Cardiac muscle cell (in vitro differentiated cells and primary cell): ENCODE data around the gene ZNF773. TPM values are rescaled to one million over a fixed set of nuclear protein-coding genes. Genes with fewer than 3 reads are reported as not detected.
"Not testable (repeated sequence)": the region's sequence is repeated elsewhere in the genome, so short reads cannot be mapped to it uniquely, and the experiment has no call there.

Experiments used
- DNase-seq, 2 donors: peaks; one replicate each; pipeline versions ENCODE4 v3.0.0 to v3.0.0-alpha.2; 2010 to 2017; ENCODE audit warnings: low read depth in 1 of 2, low spot score in 1 of 2
- H3K27ac ChIP-seq: fragments of 200-600 bp; sonication (generic); 2 replicates; pipeline ENCODE4 v1.5.1; 2016
- H3K27me3 ChIP-seq: fragments of 200-600 bp; sonication (generic); 2 replicates; pipeline ENCODE4 v1.6.0; 2016; ENCODE audit warnings: control low read depth
- H3K36me3 ChIP-seq: fragments of 200-600 bp; sonication (generic); 2 replicates; pipeline ENCODE4 v1.5.1; 2016; ENCODE audit warnings: control low read depth
- H3K4me1 ChIP-seq: fragments of 200-600 bp; sonication (generic); 2 replicates; pipeline ENCODE4 v1.8.1; 2017; ENCODE audit warnings: low read depth, mild to moderate bottlenecking, mixed run types
- H3K4me3 ChIP-seq: fragments of 200-600 bp; sonication (generic); 2 replicates; pipeline ENCODE4 v1.5.1; 2016; ENCODE audit warnings: mild to moderate bottlenecking
- H3K9me3 ChIP-seq: fragments of 200-600 bp; sonication (generic); 2 replicates; pipeline ENCODE4 v1.5.1; 2017; ENCODE audit warnings: low read depth, mild to moderate bottlenecking, control low read depth
- polyA plus RNA-seq: library from polyadenylated mRNA; unstranded; fragments of >200 nt; fragmentation: Nextera tagmentation; extraction: Ambion mirVana; gene quantifications from 2 replicates; pipeline ENCODE4 v1.2.1, GENCODE V29; 2016
- total RNA-seq: library from RNA; depleted of rRNA; stranded (reverse); fragments of >200 nt; gene quantifications from 2 replicates; pipeline ENCODE4 v1.2.3, GENCODE V29; 2016
- TF ChIP-seq, protein P1 (sequence below): IDR thresholded peaks from 2 replicates; pipeline ENCODE4 v1.5.1; 2012; ENCODE audit warnings: low read depth, mild to moderate bottlenecking, low read length

ZNF773 gene
- total and polyA plus RNA-seq, 2 experiments from 2014 or later: 13.3 to 34.2 TPM

DNA sequence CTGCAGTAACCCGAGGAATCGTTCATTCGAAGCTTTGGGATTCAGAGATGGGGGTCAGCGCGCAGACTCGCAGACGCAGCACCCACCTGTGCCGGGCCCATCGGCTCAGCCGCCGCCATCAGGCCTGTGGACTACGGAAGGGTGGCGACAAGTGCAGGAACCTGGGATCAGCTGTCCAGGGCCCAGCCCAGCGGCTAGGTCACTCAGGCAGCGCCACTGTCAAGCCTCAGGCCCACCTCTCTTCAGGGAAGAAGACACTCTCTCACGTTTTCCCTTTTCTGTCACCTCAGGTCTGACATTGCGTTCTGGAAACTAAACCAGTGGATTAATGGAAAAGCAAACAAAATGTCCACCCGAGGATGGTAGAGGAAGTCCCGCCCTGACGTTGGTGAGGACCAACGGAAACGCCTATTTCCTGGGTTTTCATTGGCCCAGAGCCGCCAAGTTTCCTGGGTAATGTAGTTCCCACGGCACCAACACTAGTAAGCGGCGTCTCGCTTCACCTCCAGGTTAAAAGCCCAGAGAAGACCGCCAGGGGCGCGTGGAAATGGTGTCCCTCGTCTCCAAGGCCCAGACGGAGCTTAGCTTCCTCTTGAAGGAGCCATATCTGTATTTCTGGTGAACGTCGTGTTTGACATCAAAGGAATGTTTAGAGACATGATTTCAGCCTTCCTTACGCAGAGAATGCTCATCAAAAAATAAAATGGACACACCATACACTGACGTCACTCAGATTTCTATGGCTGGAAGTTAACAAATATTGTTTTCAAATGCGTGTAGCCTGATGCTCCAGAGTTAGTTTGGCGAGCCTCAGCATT lies 22.3 kb upstream of the ZNF773 start, which contains the start of gene ZNF772:
TSS of gene ZNF772 (minus strand) at position 376 of the 818 bp plus-strand sequence. CDS start at position 119, 257 bp downstream.
- peak within 1 kb of the TSS; percentile 64 for H3K4me3 ChIP-seq
- peaks cover 23% of the 10 kb centered on the region for H3K36me3 ChIP-seq
- H3K9me3 ChIP-seq: peaks cover 8% of the 10 kb centered on the region
- TF ChIP-seq, protein P1, sequence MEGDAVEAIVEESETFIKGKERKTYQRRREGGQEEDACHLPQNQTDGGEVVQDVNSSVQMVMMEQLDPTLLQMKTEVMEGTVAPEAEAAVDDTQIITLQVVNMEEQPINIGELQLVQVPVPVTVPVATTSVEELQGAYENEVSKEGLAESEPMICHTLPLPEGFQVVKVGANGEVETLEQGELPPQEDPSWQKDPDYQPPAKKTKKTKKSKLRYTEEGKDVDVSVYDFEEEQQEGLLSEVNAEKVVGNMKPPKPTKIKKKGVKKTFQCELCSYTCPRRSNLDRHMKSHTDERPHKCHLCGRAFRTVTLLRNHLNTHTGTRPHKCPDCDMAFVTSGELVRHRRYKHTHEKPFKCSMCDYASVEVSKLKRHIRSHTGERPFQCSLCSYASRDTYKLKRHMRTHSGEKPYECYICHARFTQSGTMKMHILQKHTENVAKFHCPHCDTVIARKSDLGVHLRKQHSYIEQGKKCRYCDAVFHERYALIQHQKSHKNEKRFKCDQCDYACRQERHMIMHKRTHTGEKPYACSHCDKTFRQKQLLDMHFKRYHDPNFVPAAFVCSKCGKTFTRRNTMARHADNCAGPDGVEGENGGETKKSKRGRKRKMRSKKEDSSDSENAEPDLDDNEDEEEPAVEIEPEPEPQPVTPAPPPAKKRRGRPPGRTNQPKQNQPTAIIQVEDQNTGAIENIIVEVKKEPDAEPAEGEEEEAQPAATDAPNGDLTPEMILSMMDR: peak; percentile 77
- no peaks in the 10 kb centered on the region for H3K4me1 ChIP-seq
- no peaks in the 10 kb centered on the region for H3K27me3 ChIP-seq
- peak; percentile 96 to 97 for DNase-seq
- H3K27ac ChIP-seq: peak within 1 kb of the TSS; percentile 86

DNA sequence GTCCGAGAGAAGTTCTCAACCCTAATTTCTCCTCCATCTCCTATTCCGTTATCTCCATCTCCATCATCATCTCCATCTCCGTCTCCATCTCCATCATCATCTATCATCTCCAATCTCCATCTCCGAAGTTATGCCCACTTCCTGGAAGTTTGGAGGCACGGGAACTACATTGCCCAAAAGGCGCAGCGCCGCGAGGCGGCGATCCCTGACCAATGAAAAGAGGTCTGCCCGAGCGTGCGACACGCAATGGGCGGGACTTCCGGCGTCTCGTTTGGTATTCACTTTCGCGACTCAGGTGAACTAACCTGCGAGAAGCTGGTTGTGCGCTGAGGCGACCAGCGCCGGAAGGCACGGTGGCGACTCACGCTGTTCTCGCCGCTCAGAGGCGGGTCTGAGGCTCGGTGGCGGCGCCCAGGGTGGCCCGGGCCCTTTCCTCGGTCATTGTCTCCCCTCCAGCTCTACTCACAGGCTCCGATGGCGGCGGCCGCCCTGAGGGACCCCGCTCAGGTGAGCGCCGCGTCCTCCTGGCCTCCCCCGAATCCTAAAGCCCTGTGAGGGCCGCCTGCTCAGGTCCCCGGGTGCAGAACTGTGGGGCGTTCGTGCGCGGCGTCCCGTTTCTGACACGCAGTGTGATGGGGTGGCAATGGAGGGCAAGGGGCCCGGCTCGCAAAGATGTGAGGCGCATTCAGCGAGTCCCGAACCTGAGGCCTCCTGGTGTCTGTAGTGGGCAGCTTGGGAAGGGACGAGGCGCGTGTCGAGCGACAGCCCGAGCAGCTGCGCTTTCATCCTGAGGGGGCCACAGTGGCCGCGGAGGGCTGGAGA lies 12.1 kb upstream of the ZNF773 start, which contains the start of gene ZNF419:
TSS of gene ZNF419 (plus strand) at position 274 of the 822 bp plus-strand sequence. CDS start at position 475, 201 bp downstream.
- not testable (repeated sequence) for H3K27me3 ChIP-seq, H3K9me3 ChIP-seq
- H3K27ac ChIP-seq: peak within 1 kb of the TSS; percentile 28

DNA sequence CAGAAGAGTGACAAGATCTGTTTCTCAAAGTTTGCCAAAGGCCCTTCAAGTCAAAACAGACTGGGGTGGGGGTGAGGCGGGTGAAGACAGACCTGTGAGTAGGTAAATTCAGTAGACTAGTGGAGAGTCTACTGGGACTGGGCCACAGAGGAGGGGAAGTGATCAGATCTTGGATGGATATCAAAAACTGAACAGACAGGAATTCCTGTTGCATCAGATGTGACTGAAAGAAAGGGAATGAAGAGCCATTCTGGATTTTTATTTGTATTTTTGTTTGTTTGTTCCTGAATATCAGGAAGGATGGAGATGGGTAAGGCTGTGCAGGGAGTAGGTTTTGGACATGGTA lies 11.5 kb upstream of the ZNF773 start:
- H3K27me3 ChIP-seq, H3K4me1 ChIP-seq, H3K36me3 ChIP-seq, H3K4me3 ChIP-seq, H3K9me3 ChIP-seq, H3K27ac ChIP-seq: not testable (repeated sequence)
- peak in 1 of 2 donors; percentile 48 for DNase-seq

More for the DNA sequence above, 12.1 kb upstream of the ZNF773 start, which contains the start of gene ZNF419:
- H3K4me1 ChIP-seq, H3K36me3 ChIP-seq: not testable (repeated sequence)
- peak; percentile 82 to 92 for DNase-seq
- TF ChIP-seq, protein P1: peak; percentile 22
- H3K4me3 ChIP-seq: peak within 1 kb of the TSS; percentile 64

DNA sequence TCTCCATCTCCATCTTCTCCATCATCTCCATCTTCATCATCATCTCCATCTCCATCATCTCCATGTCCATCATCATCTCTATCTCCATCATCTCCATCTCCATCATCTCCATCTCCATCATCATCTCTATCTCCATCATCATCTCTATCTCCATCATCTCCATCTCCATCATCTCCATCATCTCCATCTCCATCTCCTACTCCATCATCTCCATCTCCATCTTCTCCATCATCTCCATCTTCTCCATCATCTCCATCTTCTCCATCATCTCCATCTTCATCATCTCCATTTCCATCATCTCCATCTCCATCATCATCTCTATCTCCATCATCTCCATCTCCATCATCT lies 432 bp upstream of the ZNF773 start:
- H3K27ac ChIP-seq, H3K4me1 ChIP-seq, H3K36me3 ChIP-seq, H3K9me3 ChIP-seq, DNase-seq, H3K4me3 ChIP-seq, H3K27me3 ChIP-seq: not testable (repeated sequence)

DNA sequence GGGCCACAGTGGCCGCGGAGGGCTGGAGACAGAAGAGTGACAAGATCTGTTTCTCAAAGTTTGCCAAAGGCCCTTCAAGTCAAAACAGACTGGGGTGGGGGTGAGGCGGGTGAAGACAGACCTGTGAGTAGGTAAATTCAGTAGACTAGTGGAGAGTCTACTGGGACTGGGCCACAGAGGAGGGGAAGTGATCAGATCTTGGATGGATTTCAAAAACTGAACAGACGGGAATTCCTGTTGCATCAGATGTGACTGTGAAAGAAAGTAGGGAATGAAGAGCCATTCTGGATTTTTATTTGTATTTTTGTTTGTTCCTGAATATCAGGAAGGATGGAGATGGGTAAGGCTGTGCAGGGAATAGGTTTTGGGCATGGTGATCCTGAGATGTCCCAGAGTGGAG lies 662 bp downstream of the ZNF773 start:
- not testable (repeated sequence) for H3K27ac ChIP-seq, H3K9me3 ChIP-seq, H3K4me1 ChIP-seq, H3K27me3 ChIP-seq, H3K36me3 ChIP-seq
- H3K4me3 ChIP-seq: peak overlapping the region; percentile 54
- peak in 1 of 2 donors; percentile 70 for DNase-seq

DNA sequence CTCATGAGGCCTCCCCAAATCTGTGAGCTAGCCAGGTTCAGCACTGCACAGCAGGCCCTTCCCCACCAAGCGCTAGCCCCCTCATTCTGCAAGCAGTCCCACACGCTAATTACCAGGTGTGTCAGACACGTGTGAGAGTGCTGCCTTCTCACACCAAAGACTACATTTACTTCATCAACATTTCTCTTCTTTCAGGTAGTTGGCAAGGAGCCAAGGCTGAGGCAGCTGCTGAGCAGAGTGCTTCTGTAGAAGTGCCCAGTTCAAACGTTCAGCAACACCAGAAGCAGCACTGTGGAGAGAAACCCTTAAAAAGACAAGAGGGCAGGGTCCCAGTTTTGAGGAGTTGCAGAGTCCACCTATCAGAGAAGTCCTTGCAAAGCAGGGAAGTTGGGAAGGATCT lies 6.4 kb downstream of the ZNF773 start:
- H3K9me3 ChIP-seq: no peaks in the 10 kb centered on the region
- H3K4me3 ChIP-seq: no peak overlapping the region
- TF ChIP-seq, protein P1: no peak
- H3K36me3 ChIP-seq: peaks cover 31% of the 10 kb centered on the region
- no peak overlapping the region for H3K27ac ChIP-seq
- no peaks in the 10 kb centered on the region for H3K4me1 ChIP-seq
- H3K27me3 ChIP-seq: no peaks in the 10 kb centered on the region
- DNase-seq: no peak

DNA sequence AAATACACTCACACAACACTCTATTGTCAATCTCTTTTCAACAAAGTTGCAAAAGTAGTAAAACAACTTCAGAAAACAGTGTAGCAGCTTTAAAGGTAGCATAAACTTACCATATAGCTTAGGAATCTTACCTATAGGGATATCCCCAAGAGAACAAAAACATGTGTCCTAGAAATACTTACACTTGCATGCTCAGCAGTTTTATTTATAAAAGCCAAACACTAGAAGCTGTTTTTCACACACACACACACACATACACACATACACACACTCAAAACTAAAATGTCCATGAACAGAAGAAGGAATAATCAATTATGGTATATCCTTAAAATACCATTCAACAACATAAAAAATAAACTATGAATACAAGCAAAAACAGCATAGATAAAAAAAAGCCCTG lies 11.7 kb downstream of the ZNF773 start:
- DNase-seq: no peak
- no peak overlapping the region for H3K4me3 ChIP-seq
- no peaks in the 10 kb centered on the region for H3K4me1 ChIP-seq
- H3K9me3 ChIP-seq: no peaks in the 10 kb centered on the region
- peaks cover 29% of the 10 kb centered on the region for H3K36me3 ChIP-seq
- H3K27me3 ChIP-seq: no peaks in the 10 kb centered on the region
- no peak overlapping the region for H3K27ac ChIP-seq
- TF ChIP-seq, protein P1: no peak
